SU-DHL-6 (cell line): Measurements from ENCODE around the gene SCARF1.

Experiments
- H2AFZ ChIP-seq: fragments of 200-600 bp; sonication (generic); 2 replicates; pipeline ENCODE4 v1.6.1; 2014; ENCODE audit warnings: low read depth, mild to moderate bottlenecking, moderate library complexity, mixed read lengths, antibody characterized with exemption, low read length; ENCODE audit not compliant: severe bottlenecking
- H3F3A ChIP-seq: fragments of 200-600 bp; shearing (Covaris generic); 2 replicates; pipeline ENCODE4 v1.6.0; 2016; ENCODE audit warnings: antibody characterized with exemption, mild to moderate bottlenecking; ENCODE audit not compliant: insufficient read depth
- H3K27ac ChIP-seq: fragments of 200-600 bp; sonication (generic); 2 replicates; pipeline ENCODE4 v1.5.1; 2016; ENCODE audit warnings: low read depth, mild to moderate bottlenecking, low read length, moderate library complexity, mixed read lengths
- H3K27me3 ChIP-seq: fragments of 200-600 bp; sonication (generic), shearing (Covaris generic); 2 replicates; pipeline ENCODE4 v1.6.0; 2014; ENCODE audit warnings: mild to moderate bottlenecking, low read length
- H3K36me3 ChIP-seq: fragments of 200-600 bp; sonication (generic); 2 replicates; pipeline ENCODE4 v1.6.1; 2014; ENCODE audit warnings: mild to moderate bottlenecking, low read length, mixed read lengths
- H3K4me2 ChIP-seq: fragments of 300-600, 200-600 bp; shearing (Covaris generic), sonication (generic); 2 replicates; pipeline ENCODE4 v1.6.0; 2014; ENCODE audit warnings: low read length, low read depth, mild to moderate bottlenecking; ENCODE audit not compliant: poor library complexity, severe bottlenecking
- H3K4me3 ChIP-seq: fragments of 200-600 bp; sonication (generic); 2 replicates; pipeline ENCODE4 v1.5.1; 2014; ENCODE audit warnings: antibody characterized with exemption, low read length, mild to moderate bottlenecking, mixed read lengths; ENCODE audit not compliant: insufficient read depth, poor library complexity, severe bottlenecking
- H3K79me2 ChIP-seq: fragments of 200-600 bp; sonication (generic); 2 replicates; pipeline ENCODE4 v1.6.1; 2014; ENCODE audit warnings: mild to moderate bottlenecking, low read length, moderate library complexity; ENCODE audit not compliant: insufficient read depth
- H3K9ac ChIP-seq: fragments of 200-600 bp; sonication (generic); 2 replicates; pipeline ENCODE4 v1.7.0; 2014; ENCODE audit warnings: mild to moderate bottlenecking, low read length
- H3K9me2 ChIP-seq: fragments of 200-600 bp; sonication (generic); replicated peaks from 2 replicates; pipeline ENCODE4 v1.6.1; 2014; ENCODE audit warnings: low read length; ENCODE audit not compliant: insufficient read depth
- H3K9me3 ChIP-seq: fragments of 200-600 bp; sonication (generic); 2 replicates; pipeline ENCODE4 v1.6.1; 2014; ENCODE audit warnings: low read length, mixed read lengths; ENCODE audit not compliant: insufficient read depth
- H4K20me1 ChIP-seq: fragments of 200-600 bp; sonication (generic); 2 replicates; pipeline ENCODE4 v1.6.1; 2014; ENCODE audit warnings: low read depth, mild to moderate bottlenecking, antibody characterized with exemption, low read length, moderate library complexity, mixed read lengths
- EZH2phosphoT487 ChIP-seq: fragments of 200-600 bp; sonication (generic), shearing (Covaris generic); conservative IDR thresholded peaks from 2 replicates; pipeline ENCODE4 v1.6.1; 2018; ENCODE audit warnings: mild to moderate bottlenecking, antibody characterized with exemption, low read length, moderate library complexity, mixed read lengths
- TF ChIP-seq, protein P1 (sequence below): fragments of 200-600 bp; sonication (generic); IDR thresholded peaks from one replicate; pipeline ENCODE4 v1.5.1; 2017; ENCODE audit warnings: antibody characterized with exemption, mild to moderate bottlenecking, low read length, moderate library complexity; ENCODE audit not compliant: insufficient read depth, poor library complexity, severe bottlenecking

Gene SCARF1

GRCh38 chr17:1590029-1590746, 55.3 kb downstream of the SCARF1 start:
- peaks cover 10% of the 10 kb centered on the region for H3F3A ChIP-seq
- H3K79me2 ChIP-seq: no peaks in the 10 kb centered on the region
- no peak overlapping the region for H2AFZ ChIP-seq
- H4K20me1 ChIP-seq: no peaks in the 10 kb centered on the region
- H3K27ac ChIP-seq: peak overlapping the region; percentile 55
- H3K9me2 ChIP-seq: no peaks in the 10 kb centered on the region
- no peaks in the 10 kb centered on the region for H3K9me3 ChIP-seq
- TF ChIP-seq, protein P1, sequence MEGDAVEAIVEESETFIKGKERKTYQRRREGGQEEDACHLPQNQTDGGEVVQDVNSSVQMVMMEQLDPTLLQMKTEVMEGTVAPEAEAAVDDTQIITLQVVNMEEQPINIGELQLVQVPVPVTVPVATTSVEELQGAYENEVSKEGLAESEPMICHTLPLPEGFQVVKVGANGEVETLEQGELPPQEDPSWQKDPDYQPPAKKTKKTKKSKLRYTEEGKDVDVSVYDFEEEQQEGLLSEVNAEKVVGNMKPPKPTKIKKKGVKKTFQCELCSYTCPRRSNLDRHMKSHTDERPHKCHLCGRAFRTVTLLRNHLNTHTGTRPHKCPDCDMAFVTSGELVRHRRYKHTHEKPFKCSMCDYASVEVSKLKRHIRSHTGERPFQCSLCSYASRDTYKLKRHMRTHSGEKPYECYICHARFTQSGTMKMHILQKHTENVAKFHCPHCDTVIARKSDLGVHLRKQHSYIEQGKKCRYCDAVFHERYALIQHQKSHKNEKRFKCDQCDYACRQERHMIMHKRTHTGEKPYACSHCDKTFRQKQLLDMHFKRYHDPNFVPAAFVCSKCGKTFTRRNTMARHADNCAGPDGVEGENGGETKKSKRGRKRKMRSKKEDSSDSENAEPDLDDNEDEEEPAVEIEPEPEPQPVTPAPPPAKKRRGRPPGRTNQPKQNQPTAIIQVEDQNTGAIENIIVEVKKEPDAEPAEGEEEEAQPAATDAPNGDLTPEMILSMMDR: no peak
- TF ChIP-seq EZH2phosphoT487: no peak
- no peak overlapping the region for H3K9ac ChIP-seq
- no peak overlapping the region for H3K4me3 ChIP-seq
- H3K4me2 ChIP-seq: no peak overlapping the region
- no peaks in the 10 kb centered on the region for H3K36me3 ChIP-seq
- no peaks in the 10 kb centered on the region for H3K27me3 ChIP-seq

DNA sequence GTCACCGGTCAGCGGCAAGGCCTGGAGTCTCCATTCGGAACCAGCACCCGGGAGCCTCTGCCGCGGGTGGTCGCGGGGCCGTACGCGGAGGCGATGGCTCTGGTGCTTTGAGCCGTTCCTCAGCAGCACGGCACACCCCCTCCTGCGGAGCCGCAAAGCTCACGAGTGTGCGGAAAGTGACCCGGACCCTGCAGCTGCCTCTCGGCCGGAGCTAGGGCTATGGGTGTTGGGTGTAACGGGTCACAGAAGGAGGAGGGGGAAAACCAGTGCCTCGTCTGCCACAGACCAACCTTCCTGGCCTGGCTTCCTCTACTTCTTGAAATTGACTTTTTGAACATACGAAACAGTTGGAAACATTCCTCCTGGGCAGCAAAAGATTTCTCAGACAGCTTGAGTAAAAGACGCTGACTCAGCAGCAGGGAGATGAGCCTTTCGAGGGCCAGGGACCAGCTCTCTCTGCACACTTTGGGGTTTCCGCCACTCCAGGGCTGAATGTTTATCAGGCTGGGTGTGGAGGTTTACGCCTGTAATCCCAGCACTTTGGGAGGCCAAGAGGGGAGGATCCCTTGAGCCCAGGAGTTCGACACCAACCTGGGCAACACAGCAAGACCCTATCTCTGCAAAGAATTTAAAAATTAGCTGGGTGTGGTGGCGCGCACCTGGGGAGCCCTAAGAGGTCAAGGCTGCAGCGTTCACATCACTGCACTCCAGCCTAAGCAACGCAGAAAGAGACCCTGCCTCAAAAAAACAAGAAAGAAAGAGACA, 56.5 kb downstream of the SCARF1 start:
- Histone ChIP-seq H3K4me3 (no peak overlapping the region), H3K79me2 (no peaks in the 10 kb centered on the region), H3K9me3 (no peaks in the 10 kb centered on the region), H3K9me2 (no peaks in the 10 kb centered on the region), H3K27ac (no peak overlapping the region), H3K9ac (no peak overlapping the region), H2AFZ (no peak overlapping the region), H4K20me1 (no peaks in the 10 kb centered on the region), H3K36me3 (no peaks in the 10 kb centered on the region), H3K27me3 (no peaks in the 10 kb centered on the region), H3F3A (peaks cover 10% of the 10 kb centered on the region), H3K4me2 (no peak overlapping the region)
- TF ChIP-seq, protein P1: no peak
- no peak for TF ChIP-seq EZH2phosphoT487

DNA sequence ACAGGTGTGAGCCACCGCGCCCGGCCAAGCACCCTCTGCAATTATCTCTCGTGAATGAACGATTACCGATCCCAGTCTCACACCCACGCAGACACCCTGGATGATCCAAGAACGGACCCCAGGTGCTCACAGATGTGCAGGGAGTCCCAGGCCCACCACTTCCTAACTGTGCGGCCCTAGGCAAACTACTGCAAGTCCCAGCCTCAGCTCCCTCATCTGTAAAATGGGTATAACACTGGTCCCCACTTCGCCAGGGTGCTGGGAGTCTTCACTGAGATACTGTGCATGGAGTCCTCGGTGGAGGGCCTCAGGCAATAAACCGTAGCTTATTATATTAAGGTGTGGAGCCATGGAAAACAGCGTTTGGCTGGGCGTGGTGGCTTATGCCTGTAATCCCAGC, 61.4 kb downstream of the SCARF1 start:
- Histone ChIP-seq H2AFZ (no peak overlapping the region), H3K9me3 (no peaks in the 10 kb centered on the region), H3K27me3 (no peaks in the 10 kb centered on the region), H3K4me2 (no peak overlapping the region), H3K36me3 (no peaks in the 10 kb centered on the region), H3K27ac (no peak overlapping the region), H3K79me2 (no peaks in the 10 kb centered on the region), H3K9ac (no peak overlapping the region), H4K20me1 (no peaks in the 10 kb centered on the region), H3F3A (no peaks in the 10 kb centered on the region), H3K9me2 (no peaks in the 10 kb centered on the region), H3K4me3 (no peak overlapping the region)
- TF ChIP-seq EZH2phosphoT487: no peak
- TF ChIP-seq, protein P1: no peak
